Cardiac muscle cell (in vitro differentiated cells and primary cell): ENCODE data around the gene SMPD1. TPM values are rescaled to one million over a fixed set of nuclear protein-coding genes. Genes with fewer than 3 reads are reported as not detected.
A peak's percentile ranks its signal among the peaks of the same experiment; 100 is the strongest.

Experiments used
- DNase-seq, 2 donors: peaks; one replicate each; pipeline versions ENCODE4 v3.0.0 to v3.0.0-alpha.2; 2010 to 2017; ENCODE audit warnings: low read depth in 1 of 2, low spot score in 1 of 2
- H3K27ac ChIP-seq: fragments of 200-600 bp; sonication (generic); 2 replicates; pipeline ENCODE4 v1.5.1; 2016
- H3K27me3 ChIP-seq: fragments of 200-600 bp; sonication (generic); 2 replicates; pipeline ENCODE4 v1.6.0; 2016; ENCODE audit warnings: control low read depth
- H3K36me3 ChIP-seq: fragments of 200-600 bp; sonication (generic); 2 replicates; pipeline ENCODE4 v1.5.1; 2016; ENCODE audit warnings: control low read depth
- H3K4me1 ChIP-seq: fragments of 200-600 bp; sonication (generic); 2 replicates; pipeline ENCODE4 v1.8.1; 2017; ENCODE audit warnings: low read depth, mild to moderate bottlenecking, mixed run types
- H3K4me3 ChIP-seq: fragments of 200-600 bp; sonication (generic); 2 replicates; pipeline ENCODE4 v1.5.1; 2016; ENCODE audit warnings: mild to moderate bottlenecking
- H3K9me3 ChIP-seq: fragments of 200-600 bp; sonication (generic); 2 replicates; pipeline ENCODE4 v1.5.1; 2017; ENCODE audit warnings: low read depth, mild to moderate bottlenecking, control low read depth
- polyA plus RNA-seq: library from polyadenylated mRNA; unstranded; fragments of >200 nt; fragmentation: Nextera tagmentation; extraction: Ambion mirVana; gene quantifications from 2 replicates; pipeline ENCODE4 v1.2.1, GENCODE V29; 2016
- total RNA-seq: library from RNA; depleted of rRNA; stranded (reverse); fragments of >200 nt; gene quantifications from 2 replicates; pipeline ENCODE4 v1.2.3, GENCODE V29; 2016
- TF ChIP-seq, protein P1 (sequence below): IDR thresholded peaks from 2 replicates; pipeline ENCODE4 v1.5.1; 2012; ENCODE audit warnings: low read depth, mild to moderate bottlenecking, low read length

The SMPD1 gene
- total and polyA plus RNA-seq, 2 experiments from 2014 or later: 43.8 to 52.1 TPM

DNA sequence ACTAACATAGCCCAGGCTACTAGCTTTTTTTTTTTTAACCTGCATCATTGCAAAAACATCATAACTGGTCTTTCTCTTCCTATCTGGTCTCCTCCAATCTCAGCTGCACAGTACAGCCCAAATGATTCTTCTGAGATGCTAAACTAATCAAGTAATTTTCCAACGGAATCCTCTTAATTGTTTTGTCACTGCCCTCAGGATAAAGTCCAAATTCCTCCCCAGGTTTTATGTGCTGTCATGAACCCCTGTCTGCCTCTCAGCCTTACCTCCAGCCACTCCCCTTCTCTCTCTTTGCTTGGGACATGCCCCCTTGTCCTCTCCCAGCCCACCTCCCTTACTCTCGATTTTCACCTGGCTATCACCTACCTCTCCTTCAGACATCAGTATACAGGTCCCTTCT lies 16.1 kb downstream of the SMPD1 start:
- DNase-seq: no peak
- no peak overlapping the region for H3K4me3 ChIP-seq
- H3K9me3 ChIP-seq: no peaks in the 10 kb centered on the region
- H3K36me3 ChIP-seq: peaks cover 14% of the 10 kb centered on the region
- TF ChIP-seq, protein P1, sequence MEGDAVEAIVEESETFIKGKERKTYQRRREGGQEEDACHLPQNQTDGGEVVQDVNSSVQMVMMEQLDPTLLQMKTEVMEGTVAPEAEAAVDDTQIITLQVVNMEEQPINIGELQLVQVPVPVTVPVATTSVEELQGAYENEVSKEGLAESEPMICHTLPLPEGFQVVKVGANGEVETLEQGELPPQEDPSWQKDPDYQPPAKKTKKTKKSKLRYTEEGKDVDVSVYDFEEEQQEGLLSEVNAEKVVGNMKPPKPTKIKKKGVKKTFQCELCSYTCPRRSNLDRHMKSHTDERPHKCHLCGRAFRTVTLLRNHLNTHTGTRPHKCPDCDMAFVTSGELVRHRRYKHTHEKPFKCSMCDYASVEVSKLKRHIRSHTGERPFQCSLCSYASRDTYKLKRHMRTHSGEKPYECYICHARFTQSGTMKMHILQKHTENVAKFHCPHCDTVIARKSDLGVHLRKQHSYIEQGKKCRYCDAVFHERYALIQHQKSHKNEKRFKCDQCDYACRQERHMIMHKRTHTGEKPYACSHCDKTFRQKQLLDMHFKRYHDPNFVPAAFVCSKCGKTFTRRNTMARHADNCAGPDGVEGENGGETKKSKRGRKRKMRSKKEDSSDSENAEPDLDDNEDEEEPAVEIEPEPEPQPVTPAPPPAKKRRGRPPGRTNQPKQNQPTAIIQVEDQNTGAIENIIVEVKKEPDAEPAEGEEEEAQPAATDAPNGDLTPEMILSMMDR: no peak
- no peak overlapping the region for H3K27ac ChIP-seq
- H3K4me1 ChIP-seq: no peaks in the 10 kb centered on the region
- H3K27me3 ChIP-seq: no peaks in the 10 kb centered on the region

- TF ChIP-seq, protein P1: no peak
- no peaks in the 10 kb centered on the region for H3K27me3 ChIP-seq
- peaks cover 9% of the 10 kb centered on the region for H3K36me3 ChIP-seq
- H3K4me1 ChIP-seq: peaks cover 25% of the 10 kb centered on the region
- H3K9me3 ChIP-seq: no peaks in the 10 kb centered on the region
- DNase-seq: no peak
- no peak overlapping the region for H3K4me3 ChIP-seq
- no peak overlapping the region for H3K27ac ChIP-seq
These were observed 20.6 kb downstream of the SMPD1 start for GRCh38 chr11:6410695-6411430.

DNA sequence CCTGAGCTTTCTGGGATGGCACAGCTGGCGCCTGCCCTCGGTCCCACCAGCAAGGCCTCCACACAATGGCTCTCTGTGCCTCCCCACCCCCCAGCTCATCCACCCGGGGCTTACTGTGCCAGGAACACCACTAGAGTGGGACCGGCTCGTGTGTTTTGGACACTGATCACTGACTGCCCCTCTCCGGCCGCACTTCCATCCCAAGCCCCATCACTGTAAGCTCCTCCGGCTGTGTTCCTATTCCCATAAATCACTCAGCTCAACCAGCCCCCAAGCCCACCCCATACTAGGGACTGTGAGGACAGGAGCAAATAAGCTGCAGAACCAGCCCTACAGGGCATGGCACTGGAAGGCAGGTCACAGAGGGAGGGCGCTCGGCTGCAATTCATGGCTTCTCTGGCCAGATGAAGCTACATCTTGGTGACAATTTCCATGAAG lies 21.3 kb downstream of the SMPD1 start:
- Histone ChIP-seq H3K9me3 (no peaks in the 10 kb centered on the region), H3K4me1 (peaks cover 25% of the 10 kb centered on the region), H3K4me3 (no peak overlapping the region), H3K27ac (no peak overlapping the region), H3K36me3 (peaks cover 9% of the 10 kb centered on the region), H3K27me3 (no peaks in the 10 kb centered on the region)
- TF ChIP-seq, protein P1: no peak
- DNase-seq: no peak

GRCh38 chr11:6413791-6414201 lies 23.5 kb downstream of the SMPD1 start:
- H3K27me3 ChIP-seq: no peaks in the 10 kb centered on the region
- H3K4me3 ChIP-seq: no peak overlapping the region
- peaks cover 36% of the 10 kb centered on the region for H3K4me1 ChIP-seq
- H3K27ac ChIP-seq: peak overlapping the region; percentile 94
- peaks cover 9% of the 10 kb centered on the region for H3K36me3 ChIP-seq
- DNase-seq: peak in 1 of 2 donors; percentile 83
- TF ChIP-seq, protein P1: no peak
- H3K9me3 ChIP-seq: no peaks in the 10 kb centered on the region

DNA sequence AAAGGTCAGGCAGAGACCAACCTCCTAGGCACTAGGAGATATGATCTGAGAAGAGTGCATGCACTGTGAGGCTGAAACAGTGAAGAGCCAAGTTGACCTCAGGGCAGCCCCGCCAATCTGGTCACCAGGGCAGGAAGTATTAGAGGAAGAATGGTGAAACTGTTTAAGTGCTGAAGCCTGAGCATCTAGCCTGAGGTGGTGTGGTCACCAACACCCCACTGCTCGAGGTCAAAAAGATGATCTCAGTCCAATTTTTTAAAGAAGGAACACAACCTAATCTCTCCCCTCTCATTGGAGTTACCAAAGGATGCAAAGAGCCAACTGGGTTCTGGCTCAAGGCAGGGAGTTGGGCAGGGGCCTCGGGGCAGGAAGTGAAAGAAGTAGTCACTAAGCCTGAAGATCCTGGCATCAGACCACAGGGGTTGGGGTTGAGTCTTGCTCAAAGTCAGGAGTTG lies 24.6 kb downstream of the SMPD1 start:
- Histone ChIP-seq H3K4me1 (peaks cover 41% of the 10 kb centered on the region), H3K36me3 (peaks cover 5% of the 10 kb centered on the region), H3K27ac (peak overlapping the region; percentile 94), H3K9me3 (no peaks in the 10 kb centered on the region), H3K4me3 (no peak overlapping the region), H3K27me3 (no peaks in the 10 kb centered on the region)
- DNase-seq: no peak
- TF ChIP-seq, protein P1: no peak
